Central memory CD8-positive, alpha-beta T cell (primary cell): ENCODE measurements around the gene TMEM150A.

Source experiments
- ATAC-seq: fragments of 150-1000 bp; cut with Tn5 transposase; replicated peaks from 2 replicates; pipeline ENCODE4 v1.10.0; 2022; ENCODE audit warnings: mild to moderate bottlenecking, moderate FRiP score, moderate number of reproducible peaks; ENCODE audit not compliant: poor library complexity, severe bottlenecking; ENCODE audit errors: extremely low read depth
- DNase-seq, 2 donors: peaks; one replicate each; pipeline ENCODE4 v3.0.0; 2021; ENCODE audit warnings: low spot score in 2 of 2
- H3K27ac Mint-ChIP-seq: one replicate; pipeline ENCODE4 v1.8.0; 2022; ENCODE audit warnings: low read depth, mild to moderate bottlenecking, moderate library complexity, mixed read lengths
- H3K27me3 Mint-ChIP-seq: one replicate; pipeline ENCODE4 v1.8.0; 2022; ENCODE audit warnings: mixed read lengths
- H3K36me3 Mint-ChIP-seq: one replicate; pipeline ENCODE4 v1.8.0; 2022; ENCODE audit warnings: mild to moderate bottlenecking, moderate library complexity, mixed read lengths; ENCODE audit not compliant: insufficient read depth
- H3K4me1 Mint-ChIP-seq: one replicate; pipeline ENCODE4 v1.8.0; 2022; ENCODE audit warnings: mixed read lengths
- H3K4me3 Mint-ChIP-seq: one replicate; pipeline ENCODE4 v1.8.0; 2022; ENCODE audit warnings: mild to moderate bottlenecking, moderate library complexity, mixed read lengths
- H3K9me3 Mint-ChIP-seq: one replicate; pipeline ENCODE4 v1.8.0; 2022; ENCODE audit warnings: mixed read lengths

TMEM150A gene

DNA sequence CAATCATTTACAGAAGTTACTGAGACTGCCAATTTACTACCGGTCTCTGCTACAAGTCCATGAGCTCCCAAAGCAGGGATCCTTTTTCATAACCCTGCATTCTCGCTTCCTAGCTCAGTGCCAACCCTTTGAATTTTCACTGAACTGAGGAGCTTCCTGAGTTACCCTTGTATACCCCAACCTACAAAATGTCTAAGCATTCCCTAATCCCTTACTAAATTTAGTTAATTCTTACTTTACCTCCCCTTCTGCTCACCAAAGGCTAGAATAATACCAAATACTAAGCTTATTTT is 53.9 kb downstream of the TMEM150A start:
- Mint-ChIP-seq H3K27ac (no peak overlapping the region), H3K4me3 (no peak overlapping the region), H3K9me3 (no peaks in the 10 kb centered on the region), H3K36me3 (peaks cover 38% of the 10 kb centered on the region), H3K4me1 (peaks cover 10% of the 10 kb centered on the region), H3K27me3 (no peaks in the 10 kb centered on the region)
- ATAC-seq (no peak), DNase-seq (no peak)
